GM19025 (cell line): ENCODE data around the gene CFAP73.
"Not testable (repeated sequence)": the region's sequence is repeated elsewhere in the genome, so short reads cannot be mapped to it uniquely, and the experiment has no call there.

Experiments used
- ATAC-seq: cut with Tn5 transposase; IDR thresholded peaks from one replicate; pipeline ENCODE4 v1.9.1; 2021; ENCODE audit warnings: mild to moderate bottlenecking, low read depth, moderate library complexity; ENCODE audit not compliant: unreplicated experiment

The CFAP73 gene

GRCh38 chr12:113185180-113186032 lies 35.9 kb downstream of the CFAP73 start, which contains the start of the genes DDX54 and RITA1:
TSS of gene DDX54 (minus strand) at chr12:113185478. CDS start at chr12:113185451, 27 bp downstream.
TSS of gene RITA1 (plus strand) at chr12:113185721. CDS start at chr12:113186747, 1,026 bp downstream.
- peak; percentile 41 for ATAC-seq

GRCh38 chr12:113186033-113186365 lies 36.5 kb downstream of the CFAP73 start:
- no peak for ATAC-seq

DNA sequence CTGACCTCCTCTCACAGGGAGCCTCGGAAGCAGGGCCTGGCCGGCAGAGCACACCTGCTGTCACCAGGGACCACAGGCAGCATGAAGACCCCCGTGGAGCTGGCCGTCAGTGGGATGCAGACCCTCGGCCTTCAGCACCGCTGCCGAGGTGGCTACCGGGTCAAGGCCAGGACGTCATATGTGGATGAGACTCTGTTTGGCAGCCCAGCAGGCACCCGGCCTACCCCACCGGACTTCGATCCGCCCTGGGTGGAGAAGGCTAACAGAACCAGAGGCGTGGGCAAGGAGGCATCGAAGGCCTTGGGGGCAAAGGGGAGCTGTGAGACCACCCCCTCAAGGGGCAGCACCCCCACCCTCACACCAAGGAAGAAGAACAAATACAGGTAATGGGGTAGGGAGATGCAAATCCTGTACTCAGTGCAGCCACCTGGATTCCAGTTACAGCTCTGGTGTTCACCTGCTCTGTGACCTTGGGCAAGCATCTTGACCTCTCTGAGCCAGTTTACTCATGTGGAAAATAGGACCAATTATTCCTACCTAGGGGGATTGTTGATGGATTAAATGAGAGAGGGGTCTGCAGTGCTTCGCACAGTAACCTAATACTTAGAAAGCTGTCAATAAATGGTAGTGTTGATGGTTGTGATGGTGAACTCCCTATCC lies 37.3 kb downstream of the CFAP73 start:
- no peak for ATAC-seq

- no peak for ATAC-seq
These were observed 39.8 kb downstream of the CFAP73 start for GRCh38 chr12:113189361-113189760.

DNA sequence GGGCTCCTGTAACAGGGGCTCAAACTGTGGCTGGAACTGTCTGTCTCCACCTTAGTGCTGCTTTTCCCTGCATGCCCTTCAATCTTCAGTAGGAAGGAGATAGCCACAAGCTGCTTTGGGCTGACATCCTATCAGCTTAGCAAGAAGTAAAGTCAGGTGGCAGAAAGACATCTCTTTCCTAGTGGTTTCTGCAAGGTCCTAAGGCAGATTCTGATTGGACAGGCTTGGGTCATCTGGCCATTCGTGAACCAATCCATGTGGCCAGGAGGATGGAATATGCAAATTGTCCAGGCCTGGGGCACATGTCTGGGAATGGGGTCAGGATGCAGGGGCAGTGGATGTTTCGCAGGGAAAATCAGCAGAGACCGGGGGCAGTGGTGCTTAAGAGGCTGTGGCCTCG lies 41.2 kb downstream of the CFAP73 start:
- ATAC-seq: no peak

DNA sequence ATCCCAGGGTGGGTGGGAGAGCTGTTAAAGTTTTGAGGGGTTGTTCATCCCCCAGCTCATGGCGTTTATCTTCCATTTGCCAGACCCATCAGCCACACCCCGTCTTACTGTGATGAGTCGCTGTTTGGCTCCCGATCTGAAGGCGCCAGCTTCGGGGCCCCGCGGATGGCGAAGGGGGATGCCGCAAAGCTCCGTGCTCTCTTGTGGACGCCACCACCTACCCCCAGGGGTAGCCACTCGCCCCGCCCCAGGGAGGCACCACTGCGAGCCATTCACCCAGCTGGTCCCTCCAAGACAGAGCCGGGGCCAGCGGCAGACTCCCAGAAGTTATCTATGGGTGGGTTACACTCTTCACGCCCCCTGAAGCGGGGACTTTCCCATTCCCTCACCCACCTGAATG lies 41.7 kb downstream of the CFAP73 start:
- no peak for ATAC-seq

- ATAC-seq: no peak
These were observed 45.5 kb downstream of the CFAP73 start for GRCh38 chr12:113194971-113195391.

DNA sequence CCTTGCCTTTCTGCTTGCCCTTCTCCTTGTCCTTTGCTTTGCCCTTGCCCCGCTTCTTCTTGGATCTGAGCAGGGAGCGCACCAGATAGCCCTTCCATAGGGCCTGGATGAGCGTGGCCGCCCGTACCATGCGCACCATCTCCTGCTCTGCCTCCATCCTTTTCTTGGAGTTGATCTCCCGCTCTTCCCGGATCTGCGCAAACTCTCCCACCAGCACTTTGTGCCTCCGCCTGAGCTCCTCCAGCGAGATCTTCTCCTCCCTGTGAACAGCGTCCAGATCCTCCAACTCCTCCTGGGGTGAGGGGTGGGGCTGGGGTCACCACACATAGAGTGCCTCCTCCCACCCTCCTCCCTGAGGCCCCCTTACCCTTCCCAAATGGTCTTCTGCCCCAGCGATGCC lies 46.1 kb downstream of the CFAP73 start:
- ATAC-seq: no peak

DNA sequence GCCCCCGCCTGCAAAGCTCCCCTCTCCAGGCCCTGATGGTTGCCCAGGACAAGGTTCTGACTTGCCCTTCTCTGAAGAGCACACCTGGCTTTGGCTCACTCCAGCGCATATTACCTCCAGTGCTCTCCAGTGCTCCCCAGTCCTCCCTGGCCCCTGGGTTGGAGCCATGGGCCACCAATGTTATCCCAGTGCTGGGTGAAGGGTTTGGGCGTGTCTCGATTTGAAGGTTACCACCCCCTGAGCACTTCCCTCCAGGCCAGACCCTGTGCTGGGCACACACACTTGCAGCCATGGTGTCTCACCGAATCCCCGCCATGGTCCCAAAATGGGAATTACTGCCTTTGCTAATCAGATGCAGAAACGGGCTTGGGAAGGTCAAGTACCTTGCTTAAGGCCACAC lies 47.1 kb downstream of the CFAP73 start:
- ATAC-seq: no peak

DNA sequence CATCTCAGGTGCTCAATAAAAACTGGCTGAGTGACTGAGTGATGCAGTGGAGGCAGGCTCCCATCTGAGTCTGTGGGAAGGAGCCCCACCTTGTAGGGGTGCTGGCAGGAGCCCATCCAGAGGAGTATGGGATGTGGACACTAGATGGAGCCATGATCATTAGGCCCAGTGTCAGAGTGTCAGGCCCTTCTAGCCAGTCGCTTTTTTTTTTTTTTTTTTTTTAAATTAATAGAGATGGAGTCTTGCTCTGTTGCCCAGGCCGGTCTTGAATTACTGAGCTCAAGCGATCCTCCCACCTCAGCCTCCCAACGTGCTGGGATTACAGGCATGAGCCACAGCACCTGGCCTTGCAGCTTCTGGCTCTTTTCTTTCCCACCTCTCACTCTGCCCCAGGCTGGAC lies 47.5 kb downstream of the CFAP73 start:
- ATAC-seq: peak; percentile 70

DNA sequence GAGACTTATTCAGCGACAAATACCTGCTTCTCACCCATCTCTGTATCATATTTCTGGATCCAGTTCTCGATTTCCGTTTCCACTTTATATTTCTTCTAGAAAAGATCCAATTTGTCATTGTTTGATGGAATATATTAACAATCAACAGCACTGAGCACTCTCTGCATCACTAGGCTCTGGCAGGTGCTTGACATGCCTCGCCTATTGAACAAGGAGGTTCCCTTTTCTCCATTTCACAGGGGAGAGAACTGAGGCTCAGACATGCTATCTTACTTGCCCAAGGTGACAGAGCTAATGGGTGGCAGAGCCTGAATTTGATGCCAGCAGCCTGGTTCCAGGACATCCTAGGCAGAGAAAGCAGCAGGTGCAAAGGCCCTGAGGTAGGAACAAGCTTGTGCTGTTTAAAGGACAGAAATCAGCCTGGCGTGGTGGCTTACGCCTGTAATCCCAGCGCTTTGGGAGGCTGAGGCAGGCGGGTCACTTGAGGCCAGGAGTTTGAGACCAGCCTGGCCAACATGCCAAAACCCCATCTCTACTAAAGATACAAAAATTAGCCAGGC lies 48.1 kb downstream of the CFAP73 start:
- ATAC-seq: no peak

GRCh38 chr12:113198296-113198695 lies 48.8 kb downstream of the CFAP73 start:
- no peak for ATAC-seq

DNA sequence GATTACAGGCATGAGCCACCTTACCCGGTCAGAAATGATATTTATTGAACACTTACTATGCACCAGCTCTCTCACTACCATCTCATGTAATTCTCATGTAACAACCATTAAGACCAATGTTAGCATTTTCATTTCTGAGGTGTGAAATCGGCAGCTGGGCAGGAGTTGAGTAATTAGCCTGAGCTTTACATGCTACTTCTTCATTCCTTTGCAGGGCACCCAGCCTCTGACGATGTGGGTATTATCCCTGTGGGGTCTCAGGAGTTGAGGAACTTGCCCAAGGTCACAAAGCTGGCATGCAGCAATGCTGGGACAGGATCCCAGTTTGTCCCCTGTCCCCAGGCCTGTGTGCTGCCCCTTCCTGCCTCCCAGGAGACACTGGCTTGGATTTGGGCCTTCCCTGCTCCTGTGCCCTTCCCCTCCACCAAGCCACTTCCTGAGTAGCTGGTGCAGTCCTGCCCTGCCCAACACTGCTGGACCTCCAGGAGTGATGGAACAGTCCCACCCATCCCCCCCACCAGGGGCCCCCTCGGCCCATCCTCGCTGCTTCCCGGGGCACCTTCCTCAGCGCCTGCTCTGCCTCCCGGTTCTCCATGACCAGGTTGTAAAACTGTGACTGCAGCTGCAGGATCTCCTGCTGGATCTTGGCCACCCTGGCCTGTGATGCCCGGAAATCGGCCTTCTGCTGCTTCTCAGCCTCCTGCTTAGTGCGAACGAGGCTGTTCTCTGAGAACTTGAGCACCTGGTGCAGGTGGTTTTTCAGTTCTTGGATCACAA lies 50.7 kb downstream of the CFAP73 start:
- ATAC-seq: no peak

DNA sequence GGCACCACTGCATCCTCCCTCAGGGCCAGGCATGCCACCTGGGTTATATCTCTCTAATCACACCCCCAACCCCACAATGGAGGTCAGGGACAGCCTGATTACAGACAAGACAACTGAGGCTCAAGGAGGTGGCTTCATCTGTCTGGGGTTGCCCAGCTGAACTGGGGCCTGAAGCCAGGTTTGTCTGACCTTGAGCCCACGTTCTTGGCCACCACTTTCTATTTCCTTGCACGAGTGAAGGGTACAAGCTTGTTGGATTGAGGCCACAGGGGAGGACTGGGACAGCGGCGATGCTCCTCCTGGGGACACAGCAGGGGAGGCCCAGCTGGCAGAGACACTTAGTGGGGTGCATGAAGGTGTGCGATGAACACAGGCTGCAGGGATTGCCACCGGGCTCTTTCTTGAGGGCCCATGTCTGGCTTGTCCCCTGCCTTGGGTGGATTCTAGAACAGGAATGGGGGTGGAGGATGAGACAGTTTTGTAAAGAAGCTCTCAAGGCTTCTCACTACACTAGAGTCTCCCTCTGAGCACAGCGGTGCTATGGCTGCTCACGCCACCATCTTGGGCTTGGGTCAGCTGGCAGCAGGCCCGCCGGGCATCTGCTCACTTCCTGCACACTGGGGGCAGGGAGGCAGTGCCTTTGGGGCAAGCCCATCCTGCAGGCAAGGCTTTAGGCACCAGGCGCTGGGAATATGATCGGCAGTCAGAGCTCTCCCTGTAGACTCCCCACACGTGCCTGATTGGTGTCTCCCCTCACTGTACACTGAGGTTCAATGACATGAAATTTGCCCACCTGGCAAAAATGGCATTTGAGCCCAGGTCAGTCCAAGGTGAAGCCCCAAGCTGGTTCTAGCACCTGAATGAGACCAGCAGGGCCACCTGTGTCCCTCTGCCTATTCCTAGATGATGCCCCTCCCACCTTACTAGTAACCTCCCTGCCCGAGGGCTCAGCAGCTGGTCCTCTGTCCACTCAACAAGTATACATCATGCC lies 52.0 kb downstream of the CFAP73 start:
- ATAC-seq: no peak

DNA sequence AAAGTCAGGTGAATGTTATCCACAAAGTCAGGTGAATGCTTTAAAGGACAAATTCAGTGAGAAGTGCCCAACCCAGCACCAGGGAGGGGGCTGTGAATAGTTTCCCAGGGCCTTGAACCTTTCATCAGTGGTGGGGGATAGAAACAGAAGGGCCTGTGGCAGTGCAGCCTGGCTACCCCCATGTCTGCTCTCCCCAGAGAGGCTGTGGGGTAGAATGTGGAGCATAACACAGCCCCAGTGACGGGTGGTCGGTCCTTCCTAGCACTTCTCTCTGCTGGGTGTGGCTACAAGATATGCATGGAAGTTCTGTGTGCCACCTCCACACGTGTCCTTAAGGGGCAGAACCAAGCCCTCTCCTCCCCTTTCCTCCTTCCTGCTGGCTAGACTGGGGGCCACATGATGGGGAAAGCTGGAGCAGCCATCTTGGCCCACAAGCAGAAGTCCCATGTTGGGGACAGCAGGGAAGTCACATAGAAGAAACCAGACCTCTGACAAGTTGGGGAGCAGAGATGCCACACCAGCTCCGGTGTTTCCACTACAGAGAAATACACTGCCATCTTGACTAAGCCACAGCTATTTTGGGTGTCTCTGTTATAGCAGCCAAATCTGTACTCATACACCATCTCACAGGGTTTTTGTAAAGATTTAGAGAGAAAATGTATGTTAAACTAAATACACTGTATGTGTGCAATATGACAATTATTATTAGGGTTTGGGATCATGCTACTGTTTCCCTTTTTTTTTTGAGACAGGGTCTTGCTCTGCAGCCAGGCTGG lies 53.0 kb downstream of the CFAP73 start:
- ATAC-seq: no peak

- no peak for ATAC-seq
These were observed 54.6 kb downstream of the CFAP73 start for GRCh38 chr12:113203852-113204760.

DNA sequence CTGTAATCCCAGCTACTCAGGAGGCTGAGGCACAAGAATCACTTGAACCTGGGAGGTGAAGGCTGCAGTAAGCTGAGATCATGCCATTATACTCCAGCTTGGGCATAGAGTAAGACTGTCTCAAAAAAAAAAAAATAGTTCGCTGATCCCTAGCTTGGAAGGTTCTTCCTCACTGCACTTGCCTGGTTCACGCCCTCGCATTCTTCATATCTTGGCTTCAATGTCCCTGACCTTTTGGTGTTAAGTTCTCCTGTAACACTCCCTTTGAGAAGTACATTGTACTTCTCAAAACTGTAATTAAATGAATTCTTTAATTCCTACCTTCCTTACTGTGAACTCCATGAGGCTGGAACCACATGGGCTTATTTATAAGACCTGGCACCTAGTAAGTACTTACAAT lies 55.3 kb downstream of the CFAP73 start:
- no peak for ATAC-seq

DNA sequence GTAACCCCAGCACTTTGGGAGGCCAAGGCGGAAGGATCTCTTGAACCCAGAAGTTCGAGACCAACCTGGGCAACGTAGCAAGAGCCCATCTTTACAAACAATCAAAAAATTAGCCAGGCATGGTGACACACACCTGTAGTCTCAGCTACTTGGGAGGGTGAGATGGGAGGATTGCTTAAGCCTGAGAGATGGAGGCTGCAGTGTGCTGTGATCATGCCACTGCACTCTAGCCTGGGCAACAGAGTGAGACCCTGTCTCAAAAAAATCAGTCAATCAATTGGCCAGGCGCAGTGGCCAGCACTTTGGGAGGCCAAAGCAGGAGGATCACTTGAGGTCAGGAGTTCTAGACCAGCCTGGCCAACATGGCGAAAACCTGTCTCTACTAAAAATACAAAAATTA lies 57.3 kb downstream of the CFAP73 start:
- ATAC-seq: not testable (repeated sequence)
